Neural progenitor cell (in vitro differentiated cells): ENCODE results near the gene CCDC32. TPM values are rescaled to one million over a fixed set of nuclear protein-coding genes. Genes with fewer than 3 reads are reported as not detected.

Source experiments
- DNase-seq: peaks from one replicate; pipeline ENCODE4 v3.0.0-alpha.2; 2016; ENCODE audit warnings: low spot score
- H2AFZ ChIP-seq: fragments of 200-600 bp; sonication (generic); replicated peaks from 2 replicates; pipeline ENCODE4 v1.6.1; 2016; ENCODE audit warnings: antibody characterized with exemption
- H3F3A ChIP-seq: fragments of 200-600 bp; sonication (generic); 2 replicates; pipeline ENCODE4 v1.6.1; 2016; ENCODE audit warnings: antibody characterized with exemption, low read depth
- H3K27ac ChIP-seq: fragments of 200-600 bp; sonication (generic); 2 replicates; pipeline ENCODE4 v1.5.1; 2016; ENCODE audit warnings: mild to moderate bottlenecking
- H3K27me3 ChIP-seq: fragments of 200-600 bp; sonication (generic); 2 replicates; pipeline ENCODE4 v1.6.1; 2016; ENCODE audit warnings: mild to moderate bottlenecking, moderate library complexity
- H3K36me3 ChIP-seq: fragments of 200-600 bp; sonication (generic); 2 replicates; pipeline ENCODE4 v1.5.1; 2016
- H3K4me1 ChIP-seq: fragments of 200-600 bp; sonication (generic); 2 replicates; pipeline ENCODE4 v1.6.1; 2016; ENCODE audit warnings: mixed run types
- H3K4me2 ChIP-seq: fragments of 200-600 bp; sonication (generic); 2 replicates; pipeline ENCODE4 v1.6.1; 2016
- H3K4me3 ChIP-seq: fragments of 200-600 bp; sonication (generic); 2 replicates; pipeline ENCODE4 v1.5.1; 2016
- H3K79me2 ChIP-seq: fragments of 200-600 bp; sonication (generic); 2 replicates; pipeline ENCODE4 v1.6.1; 2016; ENCODE audit warnings: low read depth
- H3K9ac ChIP-seq: fragments of 200-600 bp; sonication (generic); 2 replicates; pipeline ENCODE4 v1.6.1; 2016
- H3K9me3 ChIP-seq: fragments of 200-600 bp; sonication (generic); 2 replicates; pipeline ENCODE4 v1.5.1; 2016; ENCODE audit warnings: low read depth
- H4K20me1 ChIP-seq: fragments of 200-600 bp; sonication (generic); 2 replicates; pipeline ENCODE4 v1.6.1; 2016; ENCODE audit warnings: low read depth
- H3K27ac Mint-ChIP-seq: 3 replicates; pipeline ENCODE4 v1.8.0; 2021; ENCODE audit warnings: mixed read lengths
- H3K27me3 Mint-ChIP-seq: 2 replicates; pipeline ENCODE4 v1.8.0; 2022; ENCODE audit warnings: low read depth, mild to moderate bottlenecking, inconsistent platforms, moderate library complexity, mixed read lengths; ENCODE audit not compliant: insufficient read depth
- H3K36me3 Mint-ChIP-seq: 3 replicates; pipeline ENCODE4 v1.8.0; 2021; ENCODE audit warnings: mixed read lengths
- H3K4me1 Mint-ChIP-seq: 3 replicates; pipeline ENCODE4 v1.8.0; 2021; ENCODE audit warnings: mixed read lengths
- H3K4me3 Mint-ChIP-seq: 3 replicates; pipeline ENCODE4 v1.8.0; 2021; ENCODE audit warnings: mild to moderate bottlenecking, moderate library complexity, mixed read lengths
- H3K9me3 Mint-ChIP-seq: 3 replicates; pipeline ENCODE4 v1.8.0; 2020; ENCODE audit warnings: mixed read lengths
- EZH2 ChIP-seq: fragments of 200-600 bp; sonication (generic); IDR thresholded peaks from 2 replicates; pipeline ENCODE4 v1.6.1; 2017; ENCODE audit warnings: antibody characterized with exemption, mild to moderate bottlenecking, moderate library complexity
- EZH2phosphoT487 ChIP-seq: fragments of 200-600 bp; sonication (generic); IDR thresholded peaks from 2 replicates; pipeline ENCODE4 v1.6.1; 2017; ENCODE audit warnings: antibody characterized with exemption
- total RNA-seq: library from RNA; depleted of rRNA; stranded (reverse); fragments of >200 nt; gene quantifications from 2 replicates; pipeline ENCODE4 v1.2.3, GENCODE V29; 2015; ENCODE audit warnings: low replicate concordance
- TF ChIP-seq, protein P1 (sequence below): fragments of 200-600 bp; sonication (generic); IDR thresholded peaks from 2 replicates; pipeline ENCODE4 v1.5.1; 2017; ENCODE audit warnings: antibody characterized with exemption, mild to moderate bottlenecking

CCDC32 gene
- total RNA-seq, 1 donor from 2014 or later: 22.4 TPM

- Histone ChIP-seq H3K27ac (peak within 1 kb of the TSS; percentile 94), H3K27me3 (peaks cover 4% of the 10 kb centered on the region)
Measured at GRCh38 chr15:40593588-40594428, 29.0 kb upstream of the CCDC32 start, which contains the start of gene KNL1. Gene KNL1, plus strand, starts transcription at chr15:40594249. Its CDS starts 8,683 bp downstream, at chr15:40602932.

DNA sequence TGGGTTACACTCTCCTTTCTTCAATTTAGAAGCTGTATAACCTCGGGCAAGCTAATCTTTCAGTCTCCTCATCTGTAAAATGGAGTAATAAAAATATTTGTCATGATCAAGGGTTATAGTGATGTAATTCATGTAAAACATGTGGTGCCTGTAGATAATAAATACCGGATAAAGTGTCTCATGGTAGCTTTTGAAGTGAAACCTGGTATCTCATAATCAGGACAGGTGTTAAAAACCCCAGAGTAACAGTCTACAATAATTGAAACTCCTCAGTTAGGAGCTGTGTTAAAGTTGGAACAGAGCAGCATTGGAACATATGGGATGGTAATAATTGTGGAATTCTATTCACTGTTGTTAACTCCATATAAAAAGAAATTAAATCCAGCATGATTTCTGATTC is 28.3 kb upstream of the CCDC32 start:
- peaks cover 20% of the 10 kb centered on the region for H3K27me3 Mint-ChIP-seq
- no peaks in the 10 kb centered on the region for H4K20me1 ChIP-seq
- H3K27ac Mint-ChIP-seq: no peak overlapping the region
- peaks cover 4% of the 10 kb centered on the region for H3K27me3 ChIP-seq
- peaks cover 28% of the 10 kb centered on the region for H3F3A ChIP-seq
- peak overlapping the region; percentile 2 for H2AFZ ChIP-seq
- TF ChIP-seq, protein P1, sequence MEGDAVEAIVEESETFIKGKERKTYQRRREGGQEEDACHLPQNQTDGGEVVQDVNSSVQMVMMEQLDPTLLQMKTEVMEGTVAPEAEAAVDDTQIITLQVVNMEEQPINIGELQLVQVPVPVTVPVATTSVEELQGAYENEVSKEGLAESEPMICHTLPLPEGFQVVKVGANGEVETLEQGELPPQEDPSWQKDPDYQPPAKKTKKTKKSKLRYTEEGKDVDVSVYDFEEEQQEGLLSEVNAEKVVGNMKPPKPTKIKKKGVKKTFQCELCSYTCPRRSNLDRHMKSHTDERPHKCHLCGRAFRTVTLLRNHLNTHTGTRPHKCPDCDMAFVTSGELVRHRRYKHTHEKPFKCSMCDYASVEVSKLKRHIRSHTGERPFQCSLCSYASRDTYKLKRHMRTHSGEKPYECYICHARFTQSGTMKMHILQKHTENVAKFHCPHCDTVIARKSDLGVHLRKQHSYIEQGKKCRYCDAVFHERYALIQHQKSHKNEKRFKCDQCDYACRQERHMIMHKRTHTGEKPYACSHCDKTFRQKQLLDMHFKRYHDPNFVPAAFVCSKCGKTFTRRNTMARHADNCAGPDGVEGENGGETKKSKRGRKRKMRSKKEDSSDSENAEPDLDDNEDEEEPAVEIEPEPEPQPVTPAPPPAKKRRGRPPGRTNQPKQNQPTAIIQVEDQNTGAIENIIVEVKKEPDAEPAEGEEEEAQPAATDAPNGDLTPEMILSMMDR: no peak
- TF ChIP-seq EZH2: no peak
- TF ChIP-seq EZH2phosphoT487: no peak
- H3K4me1 ChIP-seq: peaks cover 9% of the 10 kb centered on the region
- peak overlapping the region; percentile 95 for H3K4me3 Mint-ChIP-seq
- H3K79me2 ChIP-seq: peaks cover 36% of the 10 kb centered on the region
- peaks cover 5% of the 10 kb centered on the region for H3K36me3 Mint-ChIP-seq
- H3K4me2 ChIP-seq: peak overlapping the region; percentile 19
- no peak overlapping the region for H3K9ac ChIP-seq
- H3K36me3 ChIP-seq: no peaks in the 10 kb centered on the region
- peak overlapping the region; percentile 75 for H3K4me3 ChIP-seq
- peaks cover 3% of the 10 kb centered on the region for H3K9me3 Mint-ChIP-seq
- no peaks in the 10 kb centered on the region for H3K9me3 ChIP-seq
- DNase-seq: no peak
- peaks cover 19% of the 10 kb centered on the region for H3K4me1 Mint-ChIP-seq
- H3K27ac ChIP-seq: no peak overlapping the region

More at GRCh38 chr15:40593588-40594428, 29.0 kb upstream of the CCDC32 start, which contains the start of gene KNL1:
- peaks cover 9% of the 10 kb centered on the region for H3K4me1 ChIP-seq
- H3K4me3 ChIP-seq: peak within 1 kb of the TSS; percentile 75
- H3K9me3 Mint-ChIP-seq: peaks cover 3% of the 10 kb centered on the region
- peaks cover 42% of the 10 kb centered on the region for H3K79me2 ChIP-seq
- H3K4me1 Mint-ChIP-seq: peaks cover 19% of the 10 kb centered on the region
- peak within 1 kb of the TSS; percentile 82 for H3K9ac ChIP-seq
- H3K36me3 ChIP-seq: no peaks in the 10 kb centered on the region
- DNase-seq: peak; percentile 94
- peak within 1 kb of the TSS; percentile 95 for H2AFZ ChIP-seq
- peak within 1 kb of the TSS; percentile 95 for H3K4me3 Mint-ChIP-seq
- H3K36me3 Mint-ChIP-seq: peaks cover 5% of the 10 kb centered on the region
- peaks cover 28% of the 10 kb centered on the region for H3F3A ChIP-seq
- peak within 1 kb of the TSS; percentile 99 for H3K27ac Mint-ChIP-seq
- peaks cover 20% of the 10 kb centered on the region for H3K27me3 Mint-ChIP-seq
- TF ChIP-seq, protein P1: no peak
- TF ChIP-seq EZH2: no peak
- no peak for TF ChIP-seq EZH2phosphoT487
- H3K9me3 ChIP-seq: no peaks in the 10 kb centered on the region
- no peaks in the 10 kb centered on the region for H4K20me1 ChIP-seq
- peak within 1 kb of the TSS; percentile 87 for H3K4me2 ChIP-seq

DNA sequence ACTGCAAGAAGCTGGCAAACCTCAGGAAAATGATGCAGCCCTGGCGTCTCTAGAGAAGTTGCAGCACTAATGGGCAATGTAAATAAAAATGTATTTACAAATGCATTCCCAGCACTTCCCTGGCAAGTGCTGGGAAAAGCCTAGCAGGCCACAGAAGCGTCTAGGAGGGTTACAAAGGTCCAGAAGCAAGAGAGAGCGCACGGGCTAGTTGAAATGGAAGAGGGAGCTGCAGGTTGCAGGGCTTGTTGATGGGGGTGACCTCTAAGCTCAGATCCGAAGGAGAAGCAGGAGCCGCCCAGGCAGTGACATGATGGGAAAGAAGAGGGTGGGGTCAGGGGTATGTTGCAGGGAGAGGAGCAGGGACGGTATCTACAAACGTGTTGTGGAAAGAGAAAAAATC is 26.5 kb upstream of the CCDC32 start:
- no peak overlapping the region for H3K4me3 Mint-ChIP-seq
- Histone ChIP-seq H3K79me2 (peaks cover 19% of the 10 kb centered on the region), H3K4me2 (peak overlapping the region; percentile 50), H3F3A (peaks cover 28% of the 10 kb centered on the region), H3K27ac (no peak overlapping the region), H4K20me1 (no peaks in the 10 kb centered on the region), H3K27me3 (peaks cover 4% of the 10 kb centered on the region), H3K4me1 (peaks cover 9% of the 10 kb centered on the region), H3K9me3 (no peaks in the 10 kb centered on the region), H2AFZ (peak overlapping the region; percentile 96), H3K4me3 (no peak overlapping the region), H3K36me3 (no peaks in the 10 kb centered on the region), H3K9ac (no peak overlapping the region)
- DNase-seq: peak; percentile 30
- H3K36me3 Mint-ChIP-seq: peaks cover 5% of the 10 kb centered on the region
- H3K27me3 Mint-ChIP-seq: peaks cover 20% of the 10 kb centered on the region
- peaks cover 19% of the 10 kb centered on the region for H3K4me1 Mint-ChIP-seq
- H3K27ac Mint-ChIP-seq: peak overlapping the region; percentile 31
- H3K9me3 Mint-ChIP-seq: peaks cover 3% of the 10 kb centered on the region
- TF ChIP-seq, protein P1: no peak
- TF ChIP-seq EZH2 (no peak), EZH2phosphoT487 (no peak)
